Measurements from ENCODE around the gene UTS2R.

Gene UTS2R

GRCh38 chr17:82407255-82407654, 35.7 kb downstream of the UTS2R start:
- Histone ChIP-seq H3K4me3 (ENCODE audit: low read length) (no peak overlapping the region), H3K36me3 (replicated peaks; ENCODE audit: low read depth, low read length) (peaks cover 5% of the 10 kb centered on the region), H3K4me2 (ENCODE audit: low read length) (no peak overlapping the region), H3K27me3 (ENCODE audit: low read depth, low read length) (no peaks in the 10 kb centered on the region), H2AFZ (ENCODE audit: low read depth, low read length) (no peak overlapping the region), H3K9me3 (ENCODE audit: insufficient read depth, low read length) (no peaks in the 10 kb centered on the region), H3K4me1 (ENCODE audit: low read length) (peaks cover 19% of the 10 kb centered on the region), H3K79me2 (ENCODE audit: low read length) (no peaks in the 10 kb centered on the region), H4K20me1 (ENCODE audit: insufficient read depth, low read length) (no peaks in the 10 kb centered on the region), H3K9ac (ENCODE audit: low read length) (no peak overlapping the region), H3K27ac (ENCODE audit: low read length) (no peak overlapping the region)
- TF ChIP-seq CTCF (IDR thresholded peaks at IDR 0.05; ENCODE audit: low read depth, low read length), result no peak

GRCh38 chr17:82408288-82408937, 36.8 kb downstream of the UTS2R start:
- TF ChIP-seq CTCF (IDR thresholded peaks at IDR 0.05; ENCODE audit: low read depth, low read length) (no peak), EZH2phosphoT487 (IDR thresholded peaks at IDR 0.05; ENCODE audit: low read depth) (no peak)
- no peak overlapping the region for H3K27ac ChIP-seq (ENCODE audit: low read length)
- H3K9me3 ChIP-seq (ENCODE audit: insufficient read depth, low read length), result no peaks in the 10 kb centered on the region
- H3K4me1 ChIP-seq (ENCODE audit: low read length), result peaks cover 7% of the 10 kb centered on the region
- no peaks in the 10 kb centered on the region for H3K27me3 ChIP-seq (ENCODE audit: low read depth, low read length)
- no peaks in the 10 kb centered on the region for H4K20me1 ChIP-seq (ENCODE audit: insufficient read depth, low read length)
- no peak overlapping the region for H3K4me2 ChIP-seq (ENCODE audit: low read length)
- no peak overlapping the region for H2AFZ ChIP-seq (ENCODE audit: low read depth, low read length)
- H3K36me3 ChIP-seq (replicated peaks; ENCODE audit: low read depth, low read length), result peaks cover 5% of the 10 kb centered on the region
- H3K9ac ChIP-seq (ENCODE audit: low read length), result no peak overlapping the region
- H3K79me2 ChIP-seq (ENCODE audit: low read length), result no peaks in the 10 kb centered on the region
- no peak overlapping the region for H3K4me3 ChIP-seq (ENCODE audit: low read length)

- Histone ChIP-seq H3K36me3 (replicated peaks; ENCODE audit: low read depth, low read length) (peaks cover under 1% of the 10 kb centered on the region), H3K4me1 (ENCODE audit: low read length) (0 out of 2 replicates have a peak, but pooled peaks cover 5% of the 10 kb centered on the region), H3K27ac (ENCODE audit: low read length) (no peak overlapping the region), H3K79me2 (ENCODE audit: low read length) (no peaks in the 10 kb centered on the region), H3K4me3 (ENCODE audit: low read length) (no peak overlapping the region), H2AFZ (ENCODE audit: low read depth, low read length) (no peak overlapping the region), H3K9ac (ENCODE audit: low read length) (no peak overlapping the region), H4K20me1 (ENCODE audit: insufficient read depth, low read length) (no peaks in the 10 kb centered on the region), H3K27me3 (ENCODE audit: low read depth, low read length) (no peaks in the 10 kb centered on the region), H3K9me3 (ENCODE audit: insufficient read depth, low read length) (no peaks in the 10 kb centered on the region), H3K4me2 (ENCODE audit: low read length) (no peak overlapping the region)
- TF ChIP-seq CTCF (IDR thresholded peaks at IDR 0.05; ENCODE audit: low read depth, low read length) (no peak), EZH2phosphoT487 (IDR thresholded peaks at IDR 0.05; ENCODE audit: low read depth) (no peak)
Measured at GRCh38 chr17:82408938-82409318, 37.4 kb downstream of the UTS2R start.

- Histone ChIP-seq H3K9me3 (ENCODE audit: insufficient read depth, low read length) (no peaks in the 10 kb centered on the region), H3K4me3 (ENCODE audit: low read length) (no peak overlapping the region), H3K27me3 (ENCODE audit: low read depth, low read length) (no peaks in the 10 kb centered on the region), H3K36me3 (replicated peaks; ENCODE audit: low read depth, low read length) (no peaks in the 10 kb centered on the region), H3K27ac (ENCODE audit: low read length) (no peak overlapping the region), H4K20me1 (ENCODE audit: insufficient read depth, low read length) (peaks cover 4% of the 10 kb centered on the region), H3K79me2 (ENCODE audit: low read length) (no peaks in the 10 kb centered on the region), H2AFZ (ENCODE audit: low read depth, low read length) (no peak overlapping the region), H3K4me1 (ENCODE audit: low read length) (0 out of 2 replicates have a peak, but pooled peaks cover 5% of the 10 kb centered on the region), H3K4me2 (ENCODE audit: low read length) (no peak overlapping the region), H3K9ac (ENCODE audit: low read length) (no peak overlapping the region)
- TF ChIP-seq EZH2phosphoT487 (IDR thresholded peaks at IDR 0.05; ENCODE audit: low read depth) (no peak), CTCF (IDR thresholded peaks at IDR 0.05; ENCODE audit: low read depth, low read length) (no peak)
Measured at GRCh38 chr17:82410014-82410716, 38.6 kb downstream of the UTS2R start.
